HepG2 (cell line): ENCODE measurements around the gene HCRT. TPM values are rescaled to one million over a fixed set of nuclear protein-coding genes. Genes with fewer than 3 reads are reported as not detected.
A peak's percentile ranks its signal among the peaks of the same experiment; 100 is the strongest.

Source experiments
- ATF1 ChIP-seq: IDR thresholded peaks from 2 replicates; pipeline ENCODE4 v1.6.1; 2016; ENCODE audit warnings: mild to moderate bottlenecking, control low read depth
- BHLHE40 ChIP-seq: IDR thresholded peaks from 2 replicates; pipeline ENCODE4 v1.6.1; 2011; ENCODE audit warnings: low read length, improper control_type of control experiment
- CENPX ChIP-seq: sonication (generic); formaldehyde crosslinking; IDR thresholded peaks from 2 replicates; pipeline ENCODE4 v1.9.0; 2021; ENCODE audit warnings: mild to moderate bottlenecking, missing genetic modification reagents, moderate library complexity
- FOXO1 ChIP-seq: sonication (generic); formaldehyde crosslinking; IDR thresholded peaks from 2 replicates; pipeline ENCODE4 v1.4.0; 2020; ENCODE audit warnings: missing genetic modification reagents
- HNF4A ChIP-seq: sonication (generic); formaldehyde crosslinking; IDR thresholded peaks from 2 replicates; pipeline ENCODE4 v1.4.0; 2020; ENCODE audit warnings: missing genetic modification reagents
- KDM3A ChIP-seq: IDR thresholded peaks from 2 replicates; pipeline ENCODE4 v1.6.1; 2018; ENCODE audit warnings: low read depth, missing compliant biosample characterization
- LCORL ChIP-seq, 2 experiments: fragments of 450-650 bp in 1 of 2; sonication (generic) in 1 of 2; formaldehyde crosslinking in 1 of 2; IDR thresholded peaks; 2 replicates each; pipeline versions ENCODE4 v1.5.0 to v1.6.1; 2017 to 2020; ENCODE audit warnings: antibody characterized with exemption in 1 of 2, missing genetic modification reagents in 1 of 2
- MIER3 ChIP-seq: IDR thresholded peaks from 2 replicates; pipeline ENCODE4 v1.6.1; 2016; ENCODE audit warnings: missing compliant biosample characterization, borderline replicate concordance
- MXI1 ChIP-seq: IDR thresholded peaks from 3 replicates; pipeline ENCODE4 v1.6.1; 2012; ENCODE audit warnings: low read depth, low read length, inconsistent platforms, borderline replicate concordance
- NR2F6 ChIP-seq, 2 experiments: IDR thresholded peaks; 2 replicates each; pipeline ENCODE4 v1.6.1; 2016; ENCODE audit warnings: antibody characterized with exemption in 1 of 2, mild to moderate bottlenecking in 1 of 2
- PRMT3 ChIP-seq: sonication (generic); formaldehyde crosslinking; IDR thresholded peaks from 2 replicates; pipeline ENCODE4 v1.8.1; 2022; ENCODE audit warnings: low read depth, mild to moderate bottlenecking, moderate library complexity, missing genetic modification reagents, borderline replicate concordance
- TEAD3 ChIP-seq: optimal IDR thresholded peaks from 2 replicates; pipeline ENCODE3; 2016; ENCODE audit warnings: borderline replicate concordance
- ZNF383 ChIP-seq: sonication (generic); formaldehyde crosslinking; IDR thresholded peaks from 2 replicates; pipeline ENCODE4 v1.4.0; 2020; ENCODE audit warnings: missing genetic modification reagents, mild to moderate bottlenecking, borderline replicate concordance
- ZNF616 ChIP-seq: sonication (generic); formaldehyde crosslinking; IDR thresholded peaks from 2 replicates; pipeline ENCODE4 v1.5.0; 2020; ENCODE audit warnings: low read depth, mild to moderate bottlenecking, missing genetic modification reagents
- ZNF816 ChIP-seq: sonication (generic); formaldehyde crosslinking; IDR thresholded peaks from 2 replicates; pipeline ENCODE4 v1.8.0; 2022; ENCODE audit warnings: missing genetic modification reagents, mild to moderate bottlenecking, borderline replicate concordance
- polyA plus RNA-seq, 8 experiments: library from polyadenylated mRNA; depleted of rRNA in 3 of 8; stranded (reverse) in 7 of 8; unstranded in 1 of 8; fragments of >200 nt; fragmentation: Illumina TruSeq in 4 of 8; extraction: Trizol in 4 of 8; gene quantifications; 2 replicates each; pipeline versions ENCODE4 v1.2.1 to v1.2.3, GENCODE V29; 2011 to 2016; ENCODE audit warnings: low read depth in 4 of 8, missing spikeins in 1 of 8, mixed read lengths in 1 of 8; ENCODE audit not compliant: insufficient read depth in 1 of 8
- total RNA-seq, 5 experiments: library from RNA; depleted of rRNA; stranded (reverse); fragments of >200 nt; fragmentation: Illumina TruSeq; extraction: Trizol; gene quantifications; 2 replicates each; pipeline ENCODE4 v1.2.3, GENCODE V29; 2016; ENCODE audit warnings: low read depth in 1 of 5
- TF ChIP-seq, protein P1 (sequence below): sonication (generic); formaldehyde crosslinking; IDR thresholded peaks from 2 replicates; pipeline ENCODE4 v1.4.0; 2020; ENCODE audit warnings: mild to moderate bottlenecking, missing genetic modification reagents, borderline replicate concordance
- TF ChIP-seq, protein P2 (sequence below): sonication (generic); formaldehyde crosslinking; IDR thresholded peaks from 2 replicates; pipeline ENCODE4 v1.4.0; 2020; ENCODE audit warnings: mild to moderate bottlenecking, low read depth, missing genetic modification reagents
- TF ChIP-seq, protein P3 (sequence below): sonication (generic); formaldehyde crosslinking; IDR thresholded peaks from 2 replicates; pipeline ENCODE4 v1.5.0; 2020; ENCODE audit warnings: missing genetic modification reagents

The HCRT gene
- total and polyA plus RNA-seq, 2 of the 13 experiments (the other 11 are each of a cell fraction or from before 2014, with no cell fraction given), result not detected

DNA sequence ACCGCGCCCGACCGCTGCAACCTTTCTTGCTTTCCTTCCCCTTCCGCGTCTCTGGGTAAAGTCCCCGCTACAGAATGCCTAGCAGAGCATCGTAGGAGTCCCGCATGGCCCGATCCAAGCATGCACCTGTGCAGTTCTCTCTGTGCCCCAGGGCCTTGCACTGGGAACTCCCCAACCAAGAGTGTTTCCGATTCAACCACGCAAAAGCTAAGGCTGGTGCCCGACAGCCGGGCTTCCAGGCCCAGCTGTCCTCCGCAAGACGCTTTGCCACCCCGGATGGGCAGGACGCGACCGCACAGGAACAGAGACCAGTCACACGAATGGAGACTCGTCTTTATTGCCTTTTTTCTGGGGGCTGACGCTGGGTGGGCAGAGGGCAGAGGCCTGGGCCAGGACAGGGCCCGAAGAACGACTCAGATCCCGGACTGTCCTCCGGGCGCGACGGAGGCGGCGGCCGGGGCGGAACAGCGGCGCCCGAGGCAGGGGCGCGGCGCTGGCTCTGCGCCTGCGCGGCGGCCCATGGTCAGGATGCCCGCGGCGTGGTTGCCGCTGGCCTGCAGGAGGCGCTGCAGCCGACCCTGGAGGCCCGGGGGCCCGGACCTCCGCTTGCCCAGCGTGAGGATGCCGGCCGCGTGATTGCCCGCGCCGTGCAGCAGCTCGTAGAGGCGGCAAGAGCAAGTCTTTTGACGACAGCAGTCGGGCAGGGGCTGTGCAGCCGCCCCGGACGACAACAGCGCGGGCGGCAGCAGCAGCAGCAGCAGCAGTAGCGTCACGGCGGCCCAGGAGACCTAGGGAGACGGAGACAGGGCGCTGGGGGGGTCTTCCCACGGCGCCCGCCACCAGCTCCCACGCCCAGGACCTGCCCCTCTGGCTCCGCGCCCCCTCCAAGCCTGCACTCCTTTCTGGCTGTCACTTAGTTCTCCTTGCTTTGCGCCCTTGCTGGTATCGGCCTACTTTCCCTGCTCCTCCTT lies 1.2 kb downstream of the HCRT start (continued):
- peak; percentile 70; the same call in 1 of the 2 replicates for TF ChIP-seq ZNF616 (CRISPR knock-in tag)
- no peak; the same call in 1 of the 2 replicates for TF ChIP-seq FOXO1 (CRISPR knock-in tag)
- peak; percentile 42 for TF ChIP-seq TEAD3 (CRISPR knock-in tag)
- peak; percentile 39; the same call in 1 of the 2 replicates for TF ChIP-seq BHLHE40
- no peak for TF ChIP-seq ATF1 (CRISPR knock-in tag)
- TF ChIP-seq, protein P1, sequence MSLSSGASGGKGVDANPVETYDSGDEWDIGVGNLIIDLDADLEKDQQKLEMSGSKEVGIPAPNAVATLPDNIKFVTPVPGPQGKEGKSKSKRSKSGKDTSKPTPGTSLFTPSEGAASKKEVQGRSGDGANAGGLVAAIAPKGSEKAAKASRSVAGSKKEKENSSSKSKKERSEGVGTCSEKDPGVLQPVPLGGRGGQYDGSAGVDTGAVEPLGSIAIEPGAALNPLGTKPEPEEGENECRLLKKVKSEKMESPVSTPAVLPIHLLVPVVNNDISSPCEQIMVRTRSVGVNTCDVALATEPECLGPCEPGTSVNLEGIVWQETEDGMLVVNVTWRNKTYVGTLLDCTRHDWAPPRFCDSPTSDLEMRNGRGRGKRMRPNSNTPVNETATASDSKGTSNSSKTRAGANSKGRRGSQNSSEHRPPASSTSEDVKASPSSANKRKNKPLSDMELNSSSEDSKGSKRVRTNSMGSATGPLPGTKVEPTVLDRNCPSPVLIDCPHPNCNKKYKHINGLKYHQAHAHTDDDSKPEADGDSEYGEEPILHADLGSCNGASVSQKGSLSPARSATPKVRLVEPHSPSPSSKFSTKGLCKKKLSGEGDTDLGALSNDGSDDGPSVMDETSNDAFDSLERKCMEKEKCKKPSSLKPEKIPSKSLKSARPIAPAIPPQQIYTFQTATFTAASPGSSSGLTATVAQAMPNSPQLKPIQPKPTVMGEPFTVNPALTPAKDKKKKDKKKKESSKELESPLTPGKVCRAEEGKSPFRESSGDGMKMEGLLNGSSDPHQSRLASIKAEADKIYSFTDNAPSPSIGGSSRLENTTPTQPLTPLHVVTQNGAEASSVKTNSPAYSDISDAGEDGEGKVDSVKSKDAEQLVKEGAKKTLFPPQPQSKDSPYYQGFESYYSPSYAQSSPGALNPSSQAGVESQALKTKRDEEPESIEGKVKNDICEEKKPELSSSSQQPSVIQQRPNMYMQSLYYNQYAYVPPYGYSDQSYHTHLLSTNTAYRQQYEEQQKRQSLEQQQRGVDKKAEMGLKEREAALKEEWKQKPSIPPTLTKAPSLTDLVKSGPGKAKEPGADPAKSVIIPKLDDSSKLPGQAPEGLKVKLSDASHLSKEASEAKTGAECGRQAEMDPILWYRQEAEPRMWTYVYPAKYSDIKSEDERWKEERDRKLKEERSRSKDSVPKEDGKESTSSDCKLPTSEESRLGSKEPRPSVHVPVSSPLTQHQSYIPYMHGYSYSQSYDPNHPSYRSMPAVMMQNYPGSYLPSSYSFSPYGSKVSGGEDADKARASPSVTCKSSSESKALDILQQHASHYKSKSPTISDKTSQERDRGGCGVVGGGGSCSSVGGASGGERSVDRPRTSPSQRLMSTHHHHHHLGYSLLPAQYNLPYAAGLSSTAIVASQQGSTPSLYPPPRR (CRISPR knock-in tag), result no peak
- no peak for TF ChIP-seq ZNF816 (CRISPR knock-in tag)
- TF ChIP-seq HNF4A (CRISPR knock-in tag), result 0 out of 2 replicates have a peak, but pooled peaks have one; percentile 7
- TF ChIP-seq MXI1, result peak; percentile 69; the same call in 1 of the 3 replicates
- TF ChIP-seq, protein P2, sequence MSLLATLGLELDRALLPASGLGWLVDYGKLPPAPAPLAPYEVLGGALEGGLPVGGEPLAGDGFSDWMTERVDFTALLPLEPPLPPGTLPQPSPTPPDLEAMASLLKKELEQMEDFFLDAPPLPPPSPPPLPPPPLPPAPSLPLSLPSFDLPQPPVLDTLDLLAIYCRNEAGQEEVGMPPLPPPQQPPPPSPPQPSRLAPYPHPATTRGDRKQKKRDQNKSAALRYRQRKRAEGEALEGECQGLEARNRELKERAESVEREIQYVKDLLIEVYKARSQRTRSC (CRISPR knock-in tag), result no peak
- no peak for TF ChIP-seq LCORL (IDR thresholded peaks at IDR 0.05)
- TF ChIP-seq LCORL (CRISPR knock-in tag; IDR thresholded peaks at IDR 0.05), result peak; percentile 4; the same call in 1 of the 2 replicates
- TF ChIP-seq MIER3 (CRISPR knock-in tag), result no peak
- no peak for TF ChIP-seq CENPX
- no peak for TF ChIP-seq NR2F6 (IDR thresholded peaks at IDR 0.05)
- TF ChIP-seq NR2F6 (CRISPR knock-in tag; IDR thresholded peaks at IDR 0.05), result peak; percentile 61
- 0 out of 2 replicates have a peak, but pooled peaks have one; percentile 16 for TF ChIP-seq PRMT3
- no peak for TF ChIP-seq KDM3A
- TF ChIP-seq, protein P3, sequence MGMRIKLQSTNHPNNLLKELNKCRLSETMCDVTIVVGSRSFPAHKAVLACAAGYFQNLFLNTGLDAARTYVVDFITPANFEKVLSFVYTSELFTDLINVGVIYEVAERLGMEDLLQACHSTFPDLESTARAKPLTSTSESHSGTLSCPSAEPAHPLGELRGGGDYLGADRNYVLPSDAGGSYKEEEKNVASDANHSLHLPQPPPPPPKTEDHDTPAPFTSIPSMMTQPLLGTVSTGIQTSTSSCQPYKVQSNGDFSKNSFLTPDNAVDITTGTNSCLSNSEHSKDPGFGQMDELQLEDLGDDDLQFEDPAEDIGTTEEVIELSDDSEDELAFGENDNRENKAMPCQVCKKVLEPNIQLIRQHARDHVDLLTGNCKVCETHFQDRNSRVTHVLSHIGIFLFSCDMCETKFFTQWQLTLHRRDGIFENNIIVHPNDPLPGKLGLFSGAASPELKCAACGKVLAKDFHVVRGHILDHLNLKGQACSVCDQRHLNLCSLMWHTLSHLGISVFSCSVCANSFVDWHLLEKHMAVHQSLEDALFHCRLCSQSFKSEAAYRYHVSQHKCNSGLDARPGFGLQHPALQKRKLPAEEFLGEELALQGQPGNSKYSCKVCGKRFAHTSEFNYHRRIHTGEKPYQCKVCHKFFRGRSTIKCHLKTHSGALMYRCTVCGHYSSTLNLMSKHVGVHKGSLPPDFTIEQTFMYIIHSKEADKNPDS (CRISPR knock-in tag), result no peak
- peak; percentile 37; the same call in 1 of the 2 replicates for TF ChIP-seq ZNF383 (CRISPR knock-in tag)
